ENCODE data around the gene HDAC9. TPM values are rescaled to one million over a fixed set of nuclear protein-coding genes. Genes with fewer than 3 reads are reported as not detected.
"Not testable (repeated sequence)": the region's sequence is repeated elsewhere in the genome, so short reads cannot be mapped to it uniquely, and the experiment has no call there.

The HDAC9 gene
- total RNA-seq, 4 donors from 2014 or later, result 63.0 to 130 (median 107) TPM

DNA sequence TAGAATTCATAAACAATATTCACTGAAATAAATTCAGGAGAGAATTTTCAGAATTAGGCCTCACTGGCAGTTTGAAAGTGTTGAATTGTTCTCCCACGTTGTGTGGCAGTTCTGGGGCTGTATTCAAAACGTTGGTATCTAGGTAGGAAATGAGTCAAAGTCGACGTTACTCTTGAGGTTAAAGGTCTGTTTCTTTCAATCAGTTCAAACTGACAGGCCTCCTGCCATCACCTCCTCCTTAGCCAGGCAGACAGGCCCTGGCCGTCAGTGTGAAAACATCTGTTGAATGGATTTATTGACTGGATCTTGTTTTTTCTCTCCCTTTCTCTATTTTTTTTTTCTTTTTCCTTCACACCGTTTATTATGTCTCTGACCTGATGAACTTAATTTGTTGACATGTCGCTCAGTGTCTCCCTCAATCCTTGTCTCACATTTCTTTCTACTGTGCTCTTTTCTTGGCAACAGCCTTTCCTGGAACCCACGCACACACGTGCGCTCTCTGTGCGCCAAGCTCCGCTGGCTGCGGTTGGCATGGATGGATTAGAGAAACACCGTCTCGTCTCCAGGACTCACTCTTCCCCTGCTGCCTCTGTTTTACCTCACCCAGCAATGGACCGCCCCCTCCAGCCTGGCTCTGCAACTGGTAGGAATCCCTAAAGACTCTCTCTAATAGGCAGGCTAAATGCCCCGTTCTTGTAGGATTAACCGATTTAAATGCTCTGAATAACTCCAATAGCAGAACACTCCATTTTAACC is 231.7 kb downstream of the HDAC9 start:
- intact Hi-C loops (cut with DNase I), result no loop called here
- Histone ChIP-seq H3K4me3 (no peak overlapping the region), H3K4me1 (no peaks in the 10 kb centered on the region), H3K27me3 (no peaks in the 10 kb centered on the region), H3K36me3 (no peaks in the 10 kb centered on the region), H3K9me3 (no peaks in the 10 kb centered on the region), H3K27ac (replicated peaks in 1 of 4) (no peak overlapping the region)
- TF ChIP-seq EP300 (IDR thresholded peaks at IDR 0.05) (no peak), POLR2A (IDR thresholded peaks at IDR 0.05; ENCODE audit: low read depth) (no peak), POLR2AphosphoS5 (IDR thresholded peaks at IDR 0.05) (no peak)
- TF ChIP-seq, protein P1, sequence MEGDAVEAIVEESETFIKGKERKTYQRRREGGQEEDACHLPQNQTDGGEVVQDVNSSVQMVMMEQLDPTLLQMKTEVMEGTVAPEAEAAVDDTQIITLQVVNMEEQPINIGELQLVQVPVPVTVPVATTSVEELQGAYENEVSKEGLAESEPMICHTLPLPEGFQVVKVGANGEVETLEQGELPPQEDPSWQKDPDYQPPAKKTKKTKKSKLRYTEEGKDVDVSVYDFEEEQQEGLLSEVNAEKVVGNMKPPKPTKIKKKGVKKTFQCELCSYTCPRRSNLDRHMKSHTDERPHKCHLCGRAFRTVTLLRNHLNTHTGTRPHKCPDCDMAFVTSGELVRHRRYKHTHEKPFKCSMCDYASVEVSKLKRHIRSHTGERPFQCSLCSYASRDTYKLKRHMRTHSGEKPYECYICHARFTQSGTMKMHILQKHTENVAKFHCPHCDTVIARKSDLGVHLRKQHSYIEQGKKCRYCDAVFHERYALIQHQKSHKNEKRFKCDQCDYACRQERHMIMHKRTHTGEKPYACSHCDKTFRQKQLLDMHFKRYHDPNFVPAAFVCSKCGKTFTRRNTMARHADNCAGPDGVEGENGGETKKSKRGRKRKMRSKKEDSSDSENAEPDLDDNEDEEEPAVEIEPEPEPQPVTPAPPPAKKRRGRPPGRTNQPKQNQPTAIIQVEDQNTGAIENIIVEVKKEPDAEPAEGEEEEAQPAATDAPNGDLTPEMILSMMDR (IDR thresholded peaks at IDR 0.05), result no peak
- WGBS, result 67% methylated on average over 18 of the region's 18 CpGs
- DNase-seq (ENCODE audit: extremely low spot score), result no peak

DNA sequence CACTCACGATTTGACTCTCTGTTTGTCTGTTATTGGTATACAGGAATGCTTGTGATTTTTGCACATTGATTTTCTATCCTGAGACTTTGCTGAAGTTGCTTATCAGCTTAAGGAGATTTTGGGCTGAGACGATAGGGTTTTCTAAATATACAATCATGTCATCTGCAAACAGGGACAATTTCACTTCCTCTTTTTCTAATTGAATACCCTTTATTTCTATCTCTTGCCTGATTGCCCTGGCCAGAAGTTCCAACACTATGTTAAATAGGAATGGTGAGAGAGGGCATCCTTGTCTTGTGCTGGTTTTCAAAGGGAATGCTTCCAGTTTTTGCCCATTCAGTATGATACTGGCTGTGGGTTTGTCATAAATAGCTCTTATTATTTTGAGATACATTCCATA is 240.5 kb downstream of the HDAC9 start:
- intact Hi-C loops (cut with DNase I); H3K36me3 ChIP-seq; H3K4me3 ChIP-seq; H3K9me3 ChIP-seq; H3K4me1 ChIP-seq; H3K27me3 ChIP-seq; DNase-seq (ENCODE audit: extremely low spot score); H3K27ac ChIP-seq (replicated peaks in 1 of 4): not testable (repeated sequence)
- WGBS, result 84% methylated on average over 2 of the region's 2 CpGs

DNA sequence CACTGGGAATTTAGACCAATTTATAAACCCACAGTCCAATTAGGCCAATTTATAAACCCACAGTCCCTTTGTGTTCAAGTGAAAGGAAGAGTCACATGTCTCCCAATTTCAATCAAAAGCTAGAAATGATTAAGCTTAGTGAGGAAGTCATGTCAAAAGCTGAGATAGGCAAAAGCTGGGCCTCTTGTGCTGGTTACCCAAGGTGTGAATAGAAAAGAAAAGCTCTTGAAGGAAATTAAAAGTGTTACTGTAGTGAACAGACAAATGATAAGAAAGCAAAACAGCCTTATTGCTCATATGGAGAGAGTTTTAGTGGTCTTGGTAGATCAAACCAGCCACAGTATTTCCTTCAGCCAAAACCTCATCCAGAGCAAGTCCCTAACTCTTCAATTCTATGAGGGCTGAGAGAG is 245.0 kb downstream of the HDAC9 start:
- Histone ChIP-seq H3K27me3 (no peaks in the 10 kb centered on the region), H3K9me3 (no peaks in the 10 kb centered on the region), H3K27ac (replicated peaks in 1 of 4) (no peak overlapping the region), H3K4me1 (no peaks in the 10 kb centered on the region), H3K4me3 (no peak overlapping the region), H3K36me3 (no peaks in the 10 kb centered on the region)
- TF ChIP-seq, protein P1 (IDR thresholded peaks at IDR 0.05), result no peak
- TF ChIP-seq POLR2A (IDR thresholded peaks at IDR 0.05; ENCODE audit: low read depth), result no peak
- TF ChIP-seq EP300 (IDR thresholded peaks at IDR 0.05), result no peak
- TF ChIP-seq POLR2AphosphoS5 (IDR thresholded peaks at IDR 0.05), result no peak
- intact Hi-C loops (cut with DNase I), result no loop called here
- no peak for DNase-seq (ENCODE audit: extremely low spot score)

DNA sequence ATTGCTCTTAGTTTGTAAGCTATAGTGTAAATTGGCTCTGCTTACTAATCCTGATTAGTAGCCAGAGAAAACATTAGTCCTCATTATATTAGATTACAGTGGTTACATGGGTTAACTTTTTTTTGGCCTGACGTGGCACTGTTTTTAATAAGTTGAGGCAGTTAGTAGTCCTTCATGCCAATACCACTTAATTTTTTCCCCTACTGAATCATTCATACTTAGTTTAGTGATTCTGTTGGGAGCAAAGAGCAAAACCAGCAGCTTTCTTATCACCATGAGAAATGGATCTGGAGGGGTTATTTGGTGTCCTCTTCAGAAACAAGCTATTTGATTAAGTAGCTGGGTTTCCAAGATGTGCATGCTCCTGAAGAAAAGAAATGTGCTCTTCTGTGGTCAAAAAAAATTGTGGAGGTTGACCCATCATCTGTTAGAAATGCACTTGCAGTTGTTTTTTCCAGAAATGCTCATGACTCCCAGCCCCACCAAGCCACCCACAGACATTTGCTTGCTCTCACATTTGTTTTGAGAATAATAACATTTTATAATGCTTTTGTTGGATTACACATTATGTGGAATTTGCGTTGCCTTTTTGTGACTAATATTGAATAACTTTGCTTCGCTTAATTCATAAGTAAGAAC is 258.5 kb downstream of the HDAC9 start:
- 74% methylated on average over 3 of the region's 3 CpGs for WGBS
- Histone ChIP-seq H3K27me3 (no peaks in the 10 kb centered on the region), H3K4me1 (peaks cover 0 to 5% (median 0%) of the 10 kb centered on the region in 4 donors), H3K36me3 (no peaks in the 10 kb centered on the region), H3K9me3 (no peaks in the 10 kb centered on the region), H3K4me3 (no peak overlapping the region), H3K27ac (replicated peaks in 1 of 4) (no peak overlapping the region)
- TF ChIP-seq, protein P1 (IDR thresholded peaks at IDR 0.05), result no peak
- TF ChIP-seq EP300 (IDR thresholded peaks at IDR 0.05) (no peak), POLR2A (IDR thresholded peaks at IDR 0.05; ENCODE audit: low read depth) (no peak), POLR2AphosphoS5 (IDR thresholded peaks at IDR 0.05) (no peak)
- intact Hi-C loops (cut with DNase I), result no loop called here
- DNase-seq (ENCODE audit: extremely low spot score), result no peak

DNA sequence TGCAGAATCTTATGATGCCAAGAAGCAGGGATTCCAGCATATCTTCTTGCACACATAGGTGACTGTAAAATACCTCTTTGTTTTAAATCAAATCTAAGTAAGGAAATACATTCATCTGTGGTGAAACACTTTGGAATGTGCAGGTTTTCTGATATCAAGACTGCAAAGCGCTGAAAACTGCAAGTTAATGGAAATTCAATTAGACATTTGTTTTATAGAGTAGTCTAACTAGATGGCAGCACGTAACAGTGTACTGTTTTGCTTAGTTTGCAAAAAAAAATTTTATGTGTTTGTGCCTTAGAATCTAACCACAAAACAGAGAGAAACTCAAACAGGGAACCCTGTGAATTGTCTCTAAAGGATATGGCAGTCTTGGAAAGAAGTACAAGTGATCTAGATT is 259.2 kb downstream of the HDAC9 start:
- WGBS, result 64% methylated on average over 2 of the region's 2 CpGs
- Histone ChIP-seq H3K9me3 (no peaks in the 10 kb centered on the region), H3K27ac (replicated peaks in 1 of 4) (no peak overlapping the region), H3K4me3 (no peak overlapping the region), H3K4me1 (peaks cover 0 to 5% (median 0%) of the 10 kb centered on the region in 4 donors), H3K36me3 (no peaks in the 10 kb centered on the region), H3K27me3 (no peaks in the 10 kb centered on the region)
- TF ChIP-seq POLR2A (IDR thresholded peaks at IDR 0.05; ENCODE audit: low read depth), result no peak
- TF ChIP-seq EP300 (IDR thresholded peaks at IDR 0.05), result no peak
- TF ChIP-seq POLR2AphosphoS5 (IDR thresholded peaks at IDR 0.05), result no peak
- TF ChIP-seq, protein P1 (IDR thresholded peaks at IDR 0.05), result no peak
- no peak for DNase-seq (ENCODE audit: extremely low spot score)
- intact Hi-C loops (cut with DNase I), result no loop called here
